Activated CD4-positive, alpha-beta T cell treated with anti-CD3 and anti-CD28 coated beads for 48 hours (primary cell): ENCODE measurements around the gene GSDMA.

Experiments
- DNase-seq: peaks from one replicate; pipeline ENCODE4 v3.0.0-alpha.2; 2020

Gene GSDMA

DNA sequence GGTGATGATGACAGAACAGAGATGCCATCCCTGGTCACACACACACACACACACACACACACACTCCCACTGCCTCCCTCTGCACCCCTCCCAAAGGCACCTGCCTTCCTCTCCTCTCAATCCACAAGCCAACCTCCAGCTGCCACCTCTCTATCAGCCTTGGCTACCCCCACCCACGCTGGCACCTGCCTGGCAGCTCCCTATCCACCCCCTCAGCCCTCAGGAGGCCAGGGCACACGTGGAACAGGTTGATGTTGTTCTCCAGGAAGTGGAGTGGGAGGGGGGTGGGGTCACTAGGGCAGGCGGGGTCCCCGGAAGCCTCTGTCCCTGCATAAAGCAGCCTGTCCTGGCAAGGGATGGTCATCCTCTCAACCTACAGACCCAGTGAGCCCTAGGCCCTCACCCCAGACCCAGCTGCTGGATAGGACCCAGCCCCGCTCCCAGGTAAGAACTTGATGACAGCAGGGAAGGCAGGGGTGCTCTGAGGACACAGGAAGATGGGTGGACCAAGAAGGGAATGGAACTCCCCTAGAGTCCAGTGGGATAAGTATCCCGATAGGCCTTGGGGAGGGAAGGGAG, at the start of gene GSDMA:
Gene GSDMA (plus strand): TSS at position 363 of the 579 bp plus-strand sequence. CDS start 2,684 bp downstream, outside the sequence.
- DNase-seq = peak; percentile 22

- no peak for DNase-seq
Observed at GRCh38 chr17:39913989-39914388, 48.8 kb upstream of the GSDMA start.

- no peak for DNase-seq
Observed at GRCh38 chr17:39915559-39915958, 47.2 kb upstream of the GSDMA start.

DNA sequence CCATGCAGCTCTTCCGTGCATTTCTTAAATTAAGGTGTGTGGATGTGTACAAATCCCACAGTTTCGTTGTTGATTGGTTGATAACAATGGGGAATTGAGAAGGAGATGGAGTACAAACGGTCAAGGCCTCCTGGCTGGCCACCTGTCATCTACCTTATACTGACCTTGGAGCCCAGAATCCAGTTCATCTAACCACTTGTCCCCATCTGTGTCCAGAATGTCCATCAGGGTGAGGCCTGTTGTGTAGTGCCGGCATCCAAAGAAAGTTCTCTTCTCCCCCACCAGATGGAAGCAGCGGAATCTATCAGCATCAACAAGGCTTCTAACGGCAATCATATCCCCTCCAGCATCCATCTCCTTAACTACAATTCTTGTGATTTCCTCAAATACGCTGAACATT, 45.9 kb upstream of the GSDMA start:
- DNase-seq = no peak

DNA sequence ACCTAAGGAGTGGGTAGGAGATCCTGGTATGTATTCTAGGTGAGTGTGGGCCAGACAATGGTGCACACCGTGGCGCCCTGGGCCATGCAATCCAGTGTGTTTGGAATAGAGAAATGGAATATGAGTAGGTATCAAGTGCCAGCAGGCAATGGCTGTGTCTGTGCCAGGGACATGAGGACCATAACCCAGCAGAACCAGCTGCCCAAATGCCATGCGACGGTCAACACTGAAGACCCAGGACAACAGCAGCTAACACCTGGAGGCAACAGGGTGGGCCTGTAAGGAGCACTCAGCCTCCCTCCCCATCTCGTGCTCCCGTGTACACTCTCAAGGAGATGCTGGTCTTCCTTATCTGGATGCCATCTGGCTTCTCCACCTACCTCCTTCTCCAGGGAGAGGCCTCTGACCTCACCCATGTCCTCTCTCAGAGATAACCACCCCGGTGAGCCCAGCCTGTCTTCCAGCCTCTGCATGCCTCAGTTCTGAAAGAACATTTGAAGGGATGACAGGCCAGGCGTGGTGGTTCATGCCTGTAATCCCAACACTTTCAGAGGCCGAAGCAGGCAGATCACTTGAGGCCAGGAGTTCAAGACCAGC, 43.6 kb upstream of the GSDMA start:
- DNase-seq = no peak

GRCh38 chr17:39920218-39921210, 42.3 kb upstream of the GSDMA start:
- peak; percentile 72 for DNase-seq

- peak; percentile 48 for DNase-seq
Observed at GRCh38 chr17:39921323-39921722, 41.5 kb upstream of the GSDMA start.

DNA sequence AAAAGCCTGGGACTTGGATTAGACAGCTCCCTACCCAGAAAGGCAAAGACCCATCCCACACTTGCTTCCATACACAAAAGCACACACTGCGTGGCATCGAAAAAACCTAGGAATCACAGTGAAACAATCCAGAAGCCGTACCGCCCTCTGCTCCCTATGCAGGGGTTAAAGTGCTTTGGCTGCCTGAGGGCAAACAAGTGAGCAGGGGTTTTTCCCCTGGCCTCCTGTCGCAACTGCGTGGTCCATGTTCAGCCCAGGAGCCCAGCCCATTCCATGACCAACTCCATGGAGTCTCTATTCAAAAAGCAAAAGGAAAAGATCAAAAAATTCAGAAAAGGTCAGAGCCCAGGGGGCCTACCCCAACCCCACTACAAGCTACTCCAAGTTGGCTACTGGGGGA, 40.8 kb upstream of the GSDMA start:
- DNase-seq = no peak

- no peak for DNase-seq
Observed at GRCh38 chr17:39923230-39923629, 39.6 kb upstream of the GSDMA start.

DNA sequence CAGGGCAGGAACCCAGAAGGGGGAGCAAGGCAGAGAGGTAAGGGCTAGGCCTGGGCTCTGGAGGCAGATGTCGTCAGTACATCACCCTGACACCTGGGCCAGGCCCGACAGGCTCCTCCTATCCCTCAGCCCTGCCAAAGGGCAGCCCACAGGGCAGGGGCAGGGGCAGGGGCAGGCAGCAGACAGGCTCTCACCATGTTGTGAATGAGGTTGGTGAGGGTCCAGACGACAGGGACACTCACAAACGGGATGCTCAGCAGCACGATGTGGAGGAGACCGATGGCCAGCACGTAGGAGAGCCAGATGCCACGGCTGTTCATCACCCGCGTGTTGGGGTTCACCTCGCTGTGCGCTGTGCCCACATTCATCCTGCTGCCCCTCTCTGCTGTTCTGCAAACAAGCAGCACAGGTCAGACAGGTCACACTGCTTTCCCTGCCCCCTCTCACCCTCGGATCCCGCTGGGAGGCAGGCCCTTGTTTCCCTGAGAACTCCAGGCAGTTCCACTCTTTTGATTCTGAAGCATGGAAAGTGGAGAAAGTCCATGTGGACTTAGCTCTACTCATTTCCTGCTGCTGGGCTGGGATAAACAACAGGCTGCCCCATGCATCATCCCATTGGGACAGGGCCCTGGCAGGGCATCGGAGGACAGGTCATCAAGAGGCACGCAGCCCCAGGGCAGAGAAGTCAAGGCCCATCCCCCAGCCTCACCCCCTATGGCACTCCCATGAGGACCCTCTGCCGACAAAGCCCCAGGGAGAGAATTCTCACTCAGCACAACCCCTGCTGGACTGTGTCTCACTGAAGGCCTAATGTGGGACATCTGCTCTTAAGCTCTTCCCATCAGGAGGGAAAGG, 38.7 kb upstream of the GSDMA start:
- DNase-seq = no peak

GRCh38 chr17:39924691-39925055, 38.1 kb upstream of the GSDMA start:
- DNase-seq = no peak

GRCh38 chr17:39925282-39926134, 37.3 kb upstream of the GSDMA start:
- DNase-seq = no peak

DNA sequence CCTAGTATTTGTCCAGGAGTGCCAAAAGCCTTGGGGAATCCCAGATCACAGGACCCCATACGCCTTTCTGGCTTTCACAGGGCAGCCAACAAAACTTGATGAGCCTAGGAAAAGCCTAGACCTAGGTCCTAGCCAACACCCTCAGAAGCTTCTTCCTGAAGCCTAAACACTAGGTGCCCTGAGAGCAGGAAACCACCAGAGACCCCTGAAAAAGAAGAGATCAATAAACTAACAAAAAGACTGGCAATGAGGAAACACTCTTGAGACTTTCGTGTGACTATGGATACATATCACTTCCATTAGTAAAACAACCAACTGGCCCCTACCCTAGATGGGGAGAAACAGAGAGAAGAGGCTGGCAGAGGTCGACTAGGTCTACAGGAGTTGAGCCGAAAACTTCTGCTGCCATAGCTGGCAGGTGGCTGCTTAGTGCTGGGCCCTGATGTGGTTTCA, 36.6 kb upstream of the GSDMA start:
- DNase-seq = no peak

- peak; percentile 68 for DNase-seq
Observed at GRCh38 chr17:39926588-39927100, 36.2 kb upstream of the GSDMA start.

DNA sequence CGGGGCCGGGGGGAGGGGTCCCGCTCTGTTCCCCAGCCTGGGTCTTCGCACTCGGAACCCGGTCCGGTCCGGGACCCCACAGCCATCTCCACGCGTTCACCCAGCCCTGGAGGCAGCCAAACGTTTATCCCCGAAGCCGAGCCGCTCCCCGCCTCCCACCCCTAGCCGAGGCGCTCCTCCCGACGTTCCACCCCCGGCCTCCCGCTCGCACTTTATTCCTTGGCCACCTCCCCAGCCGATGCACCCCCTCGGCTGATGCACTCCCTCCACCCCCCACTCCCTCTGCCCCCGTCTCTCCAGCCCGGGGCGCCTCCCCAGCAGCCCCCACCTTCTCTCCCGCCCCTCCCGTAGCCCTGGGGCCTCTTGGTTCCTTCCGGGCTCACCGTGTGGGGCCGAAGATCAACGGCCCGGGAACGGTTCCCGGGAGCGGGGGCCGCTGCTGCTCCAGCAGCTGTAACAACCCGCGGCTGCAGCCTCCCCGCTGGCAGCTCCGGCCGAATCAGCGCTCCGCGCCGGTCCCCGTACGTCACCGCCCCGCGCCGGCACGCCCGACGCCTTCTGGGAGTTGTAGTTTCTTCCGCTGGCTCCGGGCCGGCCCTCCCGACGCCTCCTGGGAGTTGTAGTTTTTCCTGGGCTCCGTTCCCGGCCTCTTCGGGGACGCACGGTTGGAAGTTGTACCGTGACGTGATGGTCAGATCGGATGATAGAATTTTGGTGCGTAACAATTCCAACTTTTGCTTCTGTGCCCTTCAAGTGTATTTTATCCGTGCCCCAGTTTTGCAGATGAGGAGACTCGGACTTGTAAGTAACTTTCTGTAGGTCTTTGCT, 35.5 kb upstream of the GSDMA start, which contains the start of the genes LRRC3C and ORMDL3:
Gene LRRC3C (plus strand): TSS at position 632 of the 828 bp plus-strand sequence. CDS start 13,792 bp downstream, outside the sequence.
Gene ORMDL3 (minus strand): TSS at position 501 of the 828 bp plus-strand sequence. CDS start 3,398 bp downstream, outside the sequence.
- peak; percentile 95 for DNase-seq

- peak; percentile 24 for DNase-seq
Observed at GRCh38 chr17:39927929-39928857, 34.6 kb upstream of the GSDMA start.

DNA sequence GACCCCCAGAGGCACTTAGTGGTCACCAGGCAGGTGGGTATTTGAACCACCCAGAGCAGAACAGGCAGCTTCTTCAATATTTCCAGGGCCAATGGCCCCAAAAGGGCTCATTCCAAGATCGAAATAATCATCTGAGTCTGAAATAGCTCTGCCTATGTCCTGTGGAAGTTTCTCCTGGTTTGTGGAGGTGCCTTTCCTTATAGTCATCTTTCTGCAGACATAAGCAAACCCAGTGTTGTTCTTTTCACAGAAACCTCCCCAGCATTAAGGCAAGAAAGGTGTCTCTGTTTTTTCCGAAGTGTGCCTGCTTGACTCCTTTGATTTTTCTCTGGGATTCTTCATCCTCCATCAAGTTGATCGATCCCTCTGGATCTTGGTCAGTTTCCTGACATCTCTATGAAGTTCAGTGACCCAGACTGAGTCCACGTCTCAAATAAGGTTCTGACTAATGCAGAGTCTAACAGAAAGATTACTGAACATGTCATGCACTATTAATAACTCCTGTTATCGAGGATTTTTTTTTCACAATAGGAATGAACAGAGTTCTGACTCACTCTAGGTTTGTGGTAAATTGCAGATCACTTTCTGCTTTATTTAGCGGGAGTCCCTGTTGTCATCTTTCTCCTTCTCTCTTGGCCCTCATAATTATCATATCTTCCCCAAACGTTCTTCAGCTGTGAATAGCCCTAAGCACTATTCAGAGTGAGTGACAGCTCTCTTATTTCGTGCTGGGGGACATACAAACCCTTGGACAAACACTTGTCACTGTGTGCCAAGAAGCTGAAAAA, 33.8 kb upstream of the GSDMA start:
- no peak for DNase-seq
